Measurements from ENCODE around the gene HS6ST3. TPM values are rescaled to one million over a fixed set of nuclear protein-coding genes. Genes with fewer than 3 reads are reported as not detected.

HS6ST3 gene
- total RNA-seq, 2 donors from 2014 or later, result 0.02 to 0.13 TPM

GRCh38 chr13:96191367-96191766 is 101.5 kb downstream of the HS6ST3 start:
- H3K4me3 ChIP-seq, result no peak overlapping the region
- no peak overlapping the region for H3K9ac ChIP-seq (ENCODE audit: low read depth in 2 of 2, low read length in 2 of 2)
- H3K9me3 ChIP-seq, result no peaks in the 10 kb centered on the region
- TF ChIP-seq, protein P1, sequence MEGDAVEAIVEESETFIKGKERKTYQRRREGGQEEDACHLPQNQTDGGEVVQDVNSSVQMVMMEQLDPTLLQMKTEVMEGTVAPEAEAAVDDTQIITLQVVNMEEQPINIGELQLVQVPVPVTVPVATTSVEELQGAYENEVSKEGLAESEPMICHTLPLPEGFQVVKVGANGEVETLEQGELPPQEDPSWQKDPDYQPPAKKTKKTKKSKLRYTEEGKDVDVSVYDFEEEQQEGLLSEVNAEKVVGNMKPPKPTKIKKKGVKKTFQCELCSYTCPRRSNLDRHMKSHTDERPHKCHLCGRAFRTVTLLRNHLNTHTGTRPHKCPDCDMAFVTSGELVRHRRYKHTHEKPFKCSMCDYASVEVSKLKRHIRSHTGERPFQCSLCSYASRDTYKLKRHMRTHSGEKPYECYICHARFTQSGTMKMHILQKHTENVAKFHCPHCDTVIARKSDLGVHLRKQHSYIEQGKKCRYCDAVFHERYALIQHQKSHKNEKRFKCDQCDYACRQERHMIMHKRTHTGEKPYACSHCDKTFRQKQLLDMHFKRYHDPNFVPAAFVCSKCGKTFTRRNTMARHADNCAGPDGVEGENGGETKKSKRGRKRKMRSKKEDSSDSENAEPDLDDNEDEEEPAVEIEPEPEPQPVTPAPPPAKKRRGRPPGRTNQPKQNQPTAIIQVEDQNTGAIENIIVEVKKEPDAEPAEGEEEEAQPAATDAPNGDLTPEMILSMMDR (IDR thresholded peaks at IDR 0.05), result no peak
- no peak overlapping the region for H3K27ac ChIP-seq
- H3K36me3 ChIP-seq, result no peaks in the 10 kb centered on the region
- no peaks in the 10 kb centered on the region for H3K4me1 ChIP-seq
- no peak for DNase-seq
- H3K27me3 ChIP-seq, result no peaks in the 10 kb centered on the region
- intact Hi-C loops (cut with DNase I), result no loop called here

GRCh38 chr13:96193728-96194310 is 103.9 kb downstream of the HS6ST3 start:
- intact Hi-C loops (cut with DNase I), result no loop called here
- Histone ChIP-seq H3K4me1 (no peaks in the 10 kb centered on the region), H3K27me3 (no peaks in the 10 kb centered on the region), H3K36me3 (no peaks in the 10 kb centered on the region), H3K9ac (ENCODE audit: low read depth in 2 of 2, low read length in 2 of 2) (no peak overlapping the region), H3K9me3 (no peaks in the 10 kb centered on the region), H3K27ac (no peak overlapping the region), H3K4me3 (no peak overlapping the region)
- DNase-seq, result no peak
- TF ChIP-seq, protein P1 (IDR thresholded peaks at IDR 0.05), result no peak

GRCh38 chr13:96198038-96198437 is 108.1 kb downstream of the HS6ST3 start:
- intact Hi-C loops (cut with DNase I), result no loop called here
- H3K9ac ChIP-seq (ENCODE audit: low read depth in 2 of 2, low read length in 2 of 2), result no peak overlapping the region
- no peaks in the 10 kb centered on the region for H3K36me3 ChIP-seq
- no peak for DNase-seq
- TF ChIP-seq, protein P1 (IDR thresholded peaks at IDR 0.05), result no peak
- no peak overlapping the region for H3K27ac ChIP-seq
- H3K4me1 ChIP-seq, result no peaks in the 10 kb centered on the region
- no peak overlapping the region for H3K4me3 ChIP-seq
- no peaks in the 10 kb centered on the region for H3K27me3 ChIP-seq
- no peaks in the 10 kb centered on the region for H3K9me3 ChIP-seq

DNA sequence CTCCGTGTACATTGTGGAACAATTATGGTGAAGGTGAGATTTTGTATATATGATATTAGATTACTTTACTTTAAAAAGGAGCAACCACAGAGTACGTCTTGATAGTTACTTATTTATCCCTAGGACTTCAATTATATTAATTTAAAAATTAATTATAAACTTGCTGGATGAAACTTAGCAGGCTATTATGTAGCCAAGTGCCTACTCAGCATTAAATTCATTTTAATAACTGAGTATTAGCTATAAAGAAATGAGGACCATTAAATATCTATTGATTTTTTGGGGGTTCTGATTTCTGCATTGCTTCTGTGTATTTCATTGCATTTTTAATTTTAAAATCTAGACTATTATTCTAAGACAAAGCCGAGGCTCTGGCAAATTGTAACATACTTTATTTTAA is 109.4 kb downstream of the HS6ST3 start:
- intact Hi-C loops (cut with DNase I), result no loop called here
- H3K27me3 ChIP-seq, result no peaks in the 10 kb centered on the region
- no peaks in the 10 kb centered on the region for H3K9me3 ChIP-seq
- no peak for DNase-seq
- H3K36me3 ChIP-seq, result no peaks in the 10 kb centered on the region
- TF ChIP-seq, protein P1 (IDR thresholded peaks at IDR 0.05), result no peak
- H3K4me3 ChIP-seq, result no peak overlapping the region
- no peaks in the 10 kb centered on the region for H3K4me1 ChIP-seq
- no peak overlapping the region for H3K27ac ChIP-seq
- H3K9ac ChIP-seq (ENCODE audit: low read depth in 2 of 2, low read length in 2 of 2), result no peak overlapping the region

- Histone ChIP-seq H3K27ac (no peak overlapping the region), H3K4me3 (no peak overlapping the region), H3K9ac (ENCODE audit: low read depth in 2 of 2, low read length in 2 of 2) (no peak overlapping the region), H3K27me3 (no peaks in the 10 kb centered on the region), H3K9me3 (no peaks in the 10 kb centered on the region), H3K36me3 (no peaks in the 10 kb centered on the region), H3K4me1 (no peaks in the 10 kb centered on the region)
- no peak for DNase-seq
- intact Hi-C loops (cut with DNase I), result no loop called here
- TF ChIP-seq, protein P1 (IDR thresholded peaks at IDR 0.05), result no peak
Measured at GRCh38 chr13:96200810-96201209, 110.9 kb downstream of the HS6ST3 start.

Measured in colonic mucosa (tissue), 4 donors.